ENCODE data around the gene FILIP1.

The FILIP1 gene

GRCh38 chr6:75296811-75297779, 196.5 kb downstream of the FILIP1 start:
- no peak for DNase-seq (ENCODE audit: low spot score)

GRCh38 chr6:75292555-75292954, 201.0 kb downstream of the FILIP1 start:
- no peak for DNase-seq (ENCODE audit: low spot score)

GRCh38 chr6:75291744-75292143, 201.9 kb downstream of the FILIP1 start:
- DNase-seq (ENCODE audit: low spot score), result no peak

- DNase-seq (ENCODE audit: low spot score), result no peak
These were observed 202.3 kb downstream of the FILIP1 start for GRCh38 chr6:75291331-75291730.

- DNase-seq (ENCODE audit: low spot score), result no peak
These were observed 203.3 kb downstream of the FILIP1 start for GRCh38 chr6:75290136-75290945.

- DNase-seq (ENCODE audit: low spot score), result no peak
These were observed 205.6 kb downstream of the FILIP1 start for GRCh38 chr6:75288023-75288422.

GRCh38 chr6:75287424-75287823, 206.2 kb downstream of the FILIP1 start:
- DNase-seq (ENCODE audit: low spot score), result no peak

GRCh38 chr6:75286955-75287354, 206.6 kb downstream of the FILIP1 start:
- DNase-seq (ENCODE audit: low spot score), result no peak

GRCh38 chr6:75285283-75285639, 208.3 kb downstream of the FILIP1 start:
- no peak for DNase-seq (ENCODE audit: low spot score)

GRCh38 chr6:75284632-75285282, 208.8 kb downstream of the FILIP1 start, which contains the start of gene TMEM30A:
Gene TMEM30A, minus strand, starts transcription at chr6:75284792. Its CDS starts 154 bp downstream, at chr6:75284638.
- peak; percentile 97 for DNase-seq (ENCODE audit: low spot score)

GRCh38 chr6:75283907-75284631, 209.5 kb downstream of the FILIP1 start:
- DNase-seq (ENCODE audit: low spot score), result no peak

GRCh38 chr6:75282706-75283105, 210.9 kb downstream of the FILIP1 start:
- DNase-seq (ENCODE audit: low spot score), result no peak

GRCh38 chr6:75281653-75282052, 211.9 kb downstream of the FILIP1 start:
- DNase-seq (ENCODE audit: low spot score), result no peak

- DNase-seq (ENCODE audit: low spot score), result no peak
These were observed 213.3 kb downstream of the FILIP1 start for GRCh38 chr6:75280131-75280855.

- DNase-seq (ENCODE audit: low spot score), result no peak
These were observed 214.2 kb downstream of the FILIP1 start for GRCh38 chr6:75279418-75279817.

GRCh38 chr6:75278474-75279077, 215.0 kb downstream of the FILIP1 start:
- no peak for DNase-seq (ENCODE audit: low spot score)

GRCh38 chr6:75275067-75275466, 218.5 kb downstream of the FILIP1 start:
- DNase-seq (ENCODE audit: low spot score), result no peak

- no peak for DNase-seq (ENCODE audit: low spot score)
These were observed 220.6 kb downstream of the FILIP1 start for GRCh38 chr6:75273009-75273408.

- no peak for DNase-seq (ENCODE audit: low spot score)
These were observed 221.3 kb downstream of the FILIP1 start for GRCh38 chr6:75272145-75272840.

- DNase-seq (ENCODE audit: low spot score), result no peak
These were observed 224.6 kb downstream of the FILIP1 start for GRCh38 chr6:75268988-75269354.
